HG03066 (cell line): ENCODE measurements around the gene USP3.
"Not testable (repeated sequence)": the region's sequence is repeated elsewhere in the genome, so short reads cannot be mapped to it uniquely, and the experiment has no call there.

Experiments used
- ATAC-seq: cut with Tn5 transposase; IDR thresholded peaks from one replicate; pipeline ENCODE4 v1.9.1; 2021; ENCODE audit warnings: low read depth; ENCODE audit not compliant: unreplicated experiment

Gene USP3

GRCh38 chr15:63532307-63532744 lies 27.9 kb downstream of the USP3 start:
- no peak for ATAC-seq

GRCh38 chr15:63534888-63535287 lies 30.5 kb downstream of the USP3 start:
- ATAC-seq, result not testable (repeated sequence)

DNA sequence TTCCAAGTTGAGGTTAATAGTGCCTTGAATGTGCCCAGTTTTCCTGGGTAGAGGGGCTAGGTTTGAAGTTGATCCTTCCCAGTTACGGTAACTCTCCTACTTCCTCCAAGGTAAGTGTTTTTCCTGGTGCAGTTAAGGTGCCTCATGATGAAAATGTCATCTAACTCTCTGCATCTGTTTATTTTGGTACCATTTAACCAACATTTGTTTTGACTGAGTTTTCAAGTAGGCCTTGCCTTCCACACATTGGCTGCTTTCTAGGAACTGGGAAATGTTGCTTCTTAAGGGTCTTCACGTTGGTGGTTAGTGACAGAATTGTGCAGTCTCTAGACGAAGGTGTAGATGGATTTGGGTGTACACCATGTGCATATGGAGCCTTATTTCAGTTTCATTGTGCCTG lies 31.3 kb downstream of the USP3 start:
- ATAC-seq, result no peak

DNA sequence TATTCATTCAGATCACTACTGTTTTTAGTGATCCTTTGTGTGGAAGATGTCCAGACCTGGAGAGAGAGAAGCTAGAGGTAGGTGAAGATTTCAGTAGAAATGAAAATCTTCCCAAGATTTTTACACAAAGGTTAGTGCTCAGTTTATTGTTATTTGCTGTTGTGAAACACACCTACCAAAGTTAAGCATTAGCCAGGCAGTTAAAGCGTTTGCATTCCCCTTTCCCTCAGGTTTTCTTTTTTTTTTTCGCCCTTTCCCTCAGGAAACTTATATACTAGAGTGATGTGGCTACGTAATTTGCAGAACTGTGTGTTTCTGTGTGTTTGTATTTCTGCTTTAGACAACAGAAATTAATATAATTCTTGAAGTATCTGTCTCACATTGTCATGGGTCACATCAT lies 34.5 kb downstream of the USP3 start:
- ATAC-seq, result no peak

DNA sequence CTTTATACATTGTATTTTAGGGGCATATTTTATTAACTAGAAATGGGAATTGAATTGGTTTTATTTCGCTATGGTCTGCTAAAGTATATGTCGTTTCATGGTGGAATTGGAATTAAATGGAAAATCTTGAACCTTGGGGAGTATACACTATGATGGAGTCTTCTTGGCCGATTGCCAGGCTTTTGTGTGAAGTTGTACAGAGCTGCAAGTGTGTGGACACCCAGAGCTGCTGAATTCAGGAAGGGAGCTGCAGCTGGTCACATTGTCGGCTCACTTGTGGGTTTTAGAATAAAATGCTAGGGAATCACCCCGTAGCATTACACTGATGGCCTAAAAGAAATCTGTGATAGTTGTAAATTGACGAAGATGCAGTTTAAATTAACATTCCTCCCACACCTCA lies 35.1 kb downstream of the USP3 start:
- ATAC-seq, result no peak

GRCh38 chr15:63539998-63540397 lies 35.6 kb downstream of the USP3 start:
- ATAC-seq, result no peak

DNA sequence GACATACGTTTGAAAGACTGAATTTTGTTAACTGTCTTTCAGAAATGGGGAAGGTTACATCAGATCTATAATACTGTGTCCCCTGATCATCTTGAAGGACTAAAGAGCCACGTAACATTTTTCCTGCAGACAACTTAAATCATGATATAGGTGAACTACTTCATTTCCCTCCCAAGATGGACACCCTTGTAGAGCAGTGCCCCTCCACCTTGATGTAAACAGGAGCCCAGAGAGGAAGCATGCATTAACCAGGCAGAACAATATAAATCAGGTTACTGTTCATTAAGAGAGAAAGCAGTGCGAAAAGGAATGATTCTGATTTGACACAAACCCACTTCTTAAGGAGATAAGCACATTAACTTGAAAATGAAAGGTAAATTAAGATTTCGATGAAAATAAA lies 36.1 kb downstream of the USP3 start:
- ATAC-seq, result no peak

DNA sequence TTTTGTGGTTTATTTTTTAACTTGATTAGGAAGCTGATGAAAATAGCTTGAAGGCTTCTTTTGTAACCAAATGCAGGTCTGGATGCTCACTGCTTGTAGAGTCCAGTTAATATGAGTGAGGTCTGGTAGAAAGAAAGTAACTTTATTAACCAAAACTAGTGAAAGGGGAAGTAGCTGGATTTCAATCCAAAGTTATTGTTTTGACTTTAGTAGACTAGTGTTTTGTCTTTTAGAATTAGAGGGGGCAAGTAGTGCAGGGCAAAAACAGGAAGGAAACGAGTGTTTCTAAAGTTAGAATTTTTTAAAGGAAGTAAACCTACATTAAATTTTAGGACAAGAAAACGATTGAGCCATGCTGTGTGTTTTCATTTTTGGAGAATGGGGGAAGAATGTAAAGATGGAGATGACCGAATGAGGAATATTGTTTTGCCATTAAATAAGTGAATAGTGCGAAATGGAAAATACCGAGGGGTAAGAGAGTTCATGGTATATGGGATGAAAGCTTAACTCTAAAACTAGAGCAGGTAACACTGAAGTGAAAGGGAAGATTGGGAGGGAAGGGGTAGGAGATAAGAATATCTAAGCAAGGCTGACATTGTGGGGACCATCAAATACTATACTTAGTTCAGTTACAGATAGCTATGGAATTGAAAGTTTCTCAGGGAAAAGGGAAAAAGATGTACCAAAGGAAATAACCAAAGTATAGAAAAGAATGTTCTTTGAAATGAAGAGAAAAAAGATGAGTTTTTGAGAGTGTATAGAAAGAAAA lies 40.0 kb downstream of the USP3 start:
- ATAC-seq, result no peak

- no peak for ATAC-seq
Observed at GRCh38 chr15:63545520-63545919, 41.1 kb downstream of the USP3 start.

GRCh38 chr15:63551400-63551799 lies 47.0 kb downstream of the USP3 start:
- no peak for ATAC-seq

GRCh38 chr15:63553388-63553791 lies 49.0 kb downstream of the USP3 start:
- ATAC-seq, result no peak

DNA sequence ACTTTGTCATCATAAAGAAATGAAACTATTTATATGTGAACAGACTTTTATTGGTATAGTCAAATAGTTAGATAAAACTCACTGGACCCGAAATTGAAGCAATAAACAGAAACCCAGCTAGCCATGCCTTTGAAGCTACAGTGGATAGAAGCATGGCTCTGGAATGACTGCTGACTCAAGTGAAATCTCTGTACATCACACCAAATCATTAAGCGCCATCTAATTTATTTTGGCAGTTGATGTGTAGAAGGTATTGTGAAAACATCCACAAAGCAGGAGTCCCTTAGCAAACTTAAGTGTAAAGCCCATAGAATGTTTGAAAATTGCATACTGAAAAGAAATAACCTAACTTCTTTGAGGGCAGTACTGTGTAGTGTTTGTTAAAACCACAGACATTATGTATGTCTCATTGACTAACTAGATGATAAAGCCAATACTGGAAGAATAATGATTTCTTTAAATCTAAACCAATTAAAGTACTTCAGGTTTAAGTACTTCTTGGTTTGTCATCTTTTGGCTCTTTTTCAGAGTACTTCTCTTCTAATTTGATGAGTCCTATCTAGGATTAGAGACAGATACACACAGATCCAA lies 50.0 kb downstream of the USP3 start:
- no peak for ATAC-seq

DNA sequence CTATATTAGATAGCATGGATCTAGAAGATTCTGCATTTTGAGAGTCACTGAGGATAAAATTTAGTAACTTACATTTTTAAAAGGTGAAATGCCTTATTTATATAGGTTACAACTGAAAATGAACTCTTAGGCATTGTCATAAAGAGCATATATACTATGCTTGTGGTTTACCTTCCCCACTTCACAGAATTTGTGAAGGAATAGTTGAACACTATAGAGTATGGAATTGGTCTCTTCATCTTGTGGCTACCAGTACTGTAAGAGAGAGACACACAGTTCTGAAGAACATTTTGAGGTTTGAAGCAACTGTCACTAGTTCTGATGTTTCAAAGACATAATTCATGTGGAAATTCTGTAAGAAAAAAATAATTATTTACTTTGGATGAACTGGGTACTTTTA lies 51.1 kb downstream of the USP3 start:
- no peak for ATAC-seq

DNA sequence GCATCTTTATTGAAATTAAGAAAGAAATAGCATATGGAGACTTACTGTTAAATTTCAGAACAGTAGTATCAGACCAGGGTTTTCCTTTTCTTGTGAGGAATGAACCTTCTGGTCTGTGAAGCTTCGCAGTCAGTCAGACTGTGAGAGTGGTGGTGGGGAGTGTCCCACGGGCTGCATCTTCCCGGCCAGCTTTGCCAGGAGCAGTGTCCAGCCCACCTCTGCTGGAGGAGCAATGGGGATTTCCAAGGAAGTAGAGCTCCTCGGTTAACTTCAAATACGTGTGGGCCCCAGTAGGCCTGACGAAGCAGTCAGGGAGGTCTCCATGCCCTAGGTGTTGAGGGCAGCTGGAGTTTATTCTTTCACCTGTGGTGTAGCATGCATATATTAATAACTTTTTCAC lies 51.9 kb downstream of the USP3 start:
- no peak for ATAC-seq

DNA sequence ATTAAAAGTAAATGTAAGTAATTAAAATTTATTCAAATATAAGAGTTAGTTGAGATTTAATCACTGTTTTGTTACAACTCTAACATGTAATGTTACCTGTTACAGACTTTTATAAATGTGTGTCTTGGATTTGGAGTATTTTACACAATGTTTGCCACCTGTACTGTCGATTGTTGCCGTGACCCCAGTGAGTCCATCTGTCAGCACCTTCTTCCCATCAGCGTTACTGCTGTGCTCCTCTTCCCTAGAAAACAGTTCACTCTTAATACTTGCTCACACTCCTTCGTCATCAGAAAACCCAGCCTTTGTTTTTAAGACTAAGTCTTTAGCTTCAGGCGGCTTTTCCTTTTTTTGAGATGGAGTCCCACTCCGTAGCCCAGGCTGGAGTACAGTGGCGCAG lies 52.3 kb downstream of the USP3 start:
- no peak for ATAC-seq

DNA sequence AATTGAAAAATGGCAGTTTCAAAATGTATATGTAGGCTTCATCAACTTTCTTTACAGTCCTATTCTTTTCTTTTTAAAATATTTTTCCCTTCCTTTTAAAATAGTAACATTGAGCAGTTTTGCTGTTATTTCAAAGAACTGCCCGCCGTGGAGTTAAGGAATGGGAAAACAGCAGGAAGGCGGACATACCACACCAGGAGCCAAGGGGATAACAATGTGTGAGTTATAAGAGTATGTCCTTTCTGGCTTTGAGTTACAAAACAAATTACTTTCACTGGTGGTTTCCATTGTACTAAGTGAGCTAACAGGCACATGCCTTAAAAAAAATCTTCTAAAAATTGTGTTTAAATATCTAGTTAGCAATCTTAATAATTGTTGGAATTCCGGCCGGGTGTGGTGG lies 55.4 kb downstream of the USP3 start:
- ATAC-seq, result no peak

- no peak for ATAC-seq
Observed at GRCh38 chr15:63560741-63561448, 56.5 kb downstream of the USP3 start.

GRCh38 chr15:63564093-63564492 lies 59.7 kb downstream of the USP3 start:
- no peak for ATAC-seq

DNA sequence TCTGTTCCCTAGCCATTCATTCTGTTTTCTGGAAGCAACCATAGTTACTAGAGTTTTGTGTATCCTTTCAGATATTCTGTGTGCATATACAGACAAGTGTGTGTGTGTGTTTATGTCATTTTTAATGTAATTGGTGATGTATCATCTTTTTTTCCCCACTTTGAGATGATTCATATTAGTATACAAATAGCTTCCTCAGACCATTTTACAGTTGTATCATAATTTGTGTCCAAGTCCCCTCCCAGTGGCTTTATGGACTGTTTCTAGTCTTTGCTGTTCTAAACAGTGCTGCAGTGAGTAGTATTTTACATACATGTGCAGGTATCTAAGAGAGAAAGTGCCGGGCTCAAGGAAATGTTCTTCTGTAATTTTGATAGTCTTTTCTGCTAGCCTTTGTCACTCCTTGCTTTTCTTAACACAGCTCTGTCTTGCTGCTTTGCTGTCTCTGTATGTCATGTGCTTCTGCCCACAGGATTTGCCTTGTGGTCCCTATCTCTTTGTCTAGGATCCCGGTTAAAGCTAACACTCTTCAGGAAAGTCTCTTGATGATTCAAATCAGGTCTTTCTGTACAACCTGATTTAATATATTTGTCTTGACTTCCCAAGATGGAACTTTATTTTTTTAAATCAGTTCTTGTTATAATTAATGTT lies 61.3 kb downstream of the USP3 start:
- ATAC-seq, result no peak

DNA sequence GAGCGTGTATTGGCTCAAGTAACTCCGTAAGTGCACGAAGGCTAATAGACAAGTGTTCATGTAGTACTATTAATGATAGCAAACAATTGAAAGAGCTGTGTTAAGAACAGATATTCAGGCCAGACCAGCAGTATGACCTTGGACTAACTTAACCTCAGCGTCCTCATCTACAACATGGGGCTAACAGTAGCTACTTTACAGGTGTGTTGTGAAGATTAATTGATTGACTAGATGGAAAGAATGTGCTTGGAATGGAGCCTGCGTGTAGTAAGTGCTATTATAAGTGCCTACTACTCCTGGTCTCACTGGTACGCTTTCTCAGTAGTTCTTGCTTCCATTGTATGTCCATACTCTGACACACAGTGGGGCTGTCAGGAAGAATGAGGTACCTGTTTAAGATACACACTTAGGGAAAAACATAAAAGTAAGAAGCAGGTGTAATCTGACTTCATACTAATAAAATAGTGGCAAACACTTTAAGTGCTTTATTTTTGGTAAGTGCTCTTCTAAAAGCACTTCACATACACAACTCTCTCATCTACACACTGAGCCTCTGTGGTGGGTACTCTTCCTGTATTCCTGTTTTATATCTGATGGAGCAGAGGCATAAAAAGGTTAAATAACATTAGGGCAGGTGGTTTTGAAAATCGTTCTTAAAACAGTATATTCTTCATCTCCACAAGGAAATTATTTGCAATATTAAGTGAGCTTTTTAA lies 68.5 kb downstream of the USP3 start:
- no peak for ATAC-seq

DNA sequence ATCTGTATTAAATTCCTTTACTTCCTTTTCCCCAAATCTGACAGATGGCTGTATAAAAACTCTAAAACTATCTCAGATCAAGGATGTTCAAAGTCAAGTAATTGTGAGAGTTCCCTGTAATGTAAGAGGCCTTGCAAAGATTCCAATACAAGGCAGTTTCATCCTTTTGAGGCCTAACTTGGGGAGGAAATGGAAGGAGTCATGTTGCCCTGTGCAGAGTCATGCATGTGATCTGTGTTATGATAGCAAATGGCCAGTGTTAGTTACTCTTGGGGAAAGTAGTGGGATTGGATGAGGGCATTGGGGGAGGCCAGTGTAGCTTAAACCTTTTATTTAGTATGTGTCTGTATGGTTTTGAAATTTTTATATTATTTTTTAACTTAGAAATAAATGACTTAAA lies 69.1 kb downstream of the USP3 start:
- no peak for ATAC-seq
